ENCODE results near the gene ATP6V1C2. TPM values are rescaled to one million over a fixed set of nuclear protein-coding genes. Genes with fewer than 3 reads are reported as not detected.

ATP6V1C2 gene
- total RNA-seq, 1 experiment from 2014 or later = not detected

DNA sequence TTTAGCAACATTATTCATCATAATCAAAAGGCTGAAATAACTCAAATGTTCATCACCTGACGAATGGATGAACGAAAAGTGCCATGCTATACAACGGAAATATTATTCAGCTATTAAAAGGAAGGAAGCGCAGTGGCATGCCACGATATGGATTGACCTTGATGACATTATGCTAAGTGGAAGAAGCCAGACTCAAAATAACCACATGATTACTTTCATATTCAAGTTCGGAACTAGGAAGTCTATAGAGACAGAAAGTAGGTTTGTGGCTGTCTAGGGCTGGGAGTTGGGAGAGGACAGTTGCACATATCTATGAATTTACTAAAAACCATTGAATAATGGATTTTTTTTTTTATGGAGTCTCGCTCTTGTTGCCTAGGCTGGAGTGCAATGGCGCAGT, 104.6 kb downstream of the ATP6V1C2 start:
- in situ Hi-C loops (cut with HindIII; ENCODE audit: low sequenced_read_pairs) = no loop called here
- DNase-seq (ENCODE audit: low spot score) = no peak

DNA sequence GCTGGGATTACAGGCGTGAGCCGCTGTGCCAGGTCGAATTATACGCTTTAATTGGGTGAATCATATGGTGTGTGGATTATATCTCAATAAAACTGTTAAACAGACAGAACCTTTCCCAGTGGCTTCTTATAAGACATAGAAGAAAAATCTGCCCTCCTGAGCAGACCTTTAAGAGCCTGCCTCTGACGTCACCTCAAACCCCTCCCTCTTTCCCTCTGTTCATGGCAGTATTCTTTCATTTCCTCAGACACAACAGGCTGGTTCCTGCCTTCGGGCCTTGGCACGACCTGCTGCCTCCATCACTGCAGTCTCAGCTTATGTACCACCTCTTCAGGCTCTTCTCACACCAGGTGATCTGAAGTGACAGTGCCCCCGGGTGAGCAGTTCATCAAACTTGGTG, 105.2 kb downstream of the ATP6V1C2 start:
- no peak for DNase-seq (ENCODE audit: low spot score)
- in situ Hi-C loops (cut with HindIII; ENCODE audit: low sequenced_read_pairs) = no loop called here

DNA sequence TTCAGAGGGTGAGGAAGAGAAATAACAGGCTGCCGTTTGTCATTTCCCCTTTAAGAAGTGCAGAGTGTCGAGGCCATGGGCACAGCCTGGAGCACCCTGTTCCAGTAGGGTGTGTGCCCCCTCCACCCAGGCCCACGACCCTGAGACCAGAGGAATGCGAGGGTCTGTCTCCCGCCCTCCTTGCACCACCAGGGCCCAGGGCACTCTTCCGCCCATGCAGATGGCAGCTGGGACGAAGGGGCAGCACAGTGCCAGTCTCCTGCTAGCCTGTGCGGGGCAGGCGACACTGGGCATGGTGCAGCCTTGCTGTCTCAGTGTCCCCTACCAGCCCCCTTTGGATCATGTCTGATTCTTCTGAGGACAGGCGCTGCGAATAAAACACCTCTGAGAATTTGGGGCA, 106.9 kb downstream of the ATP6V1C2 start:
- in situ Hi-C loops (cut with HindIII; ENCODE audit: low sequenced_read_pairs) = no loop called here
- no peak for DNase-seq (ENCODE audit: low spot score)

DNA sequence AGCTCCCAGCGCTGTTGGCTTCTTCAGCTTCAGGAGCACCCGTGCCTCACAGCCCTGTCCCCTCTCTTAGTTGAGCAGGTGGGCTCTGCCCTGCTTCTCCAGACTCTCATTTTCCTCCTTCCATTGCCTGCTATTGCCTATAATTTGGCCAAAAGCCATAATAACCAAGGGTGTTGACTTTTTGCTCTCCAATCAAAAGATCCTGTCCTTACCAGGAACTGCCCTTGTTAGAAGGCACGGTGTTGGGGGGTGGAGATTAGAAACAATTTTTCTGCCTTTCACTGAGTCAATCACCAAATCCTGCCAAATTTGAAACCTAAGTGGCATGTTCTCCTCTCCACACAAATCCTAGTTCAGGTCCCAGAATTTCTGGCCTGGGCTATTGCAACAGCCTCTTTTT, 107.9 kb downstream of the ATP6V1C2 start:
- DNase-seq (ENCODE audit: low spot score) = no peak

GRCh38 chr2:10830203-10830602, 108.8 kb downstream of the ATP6V1C2 start:
- no peak for DNase-seq (ENCODE audit: low spot score)
- in situ Hi-C loops (cut with HindIII; ENCODE audit: low sequenced_read_pairs) = no loop called here

More for the DNA sequence above, 107.9 kb downstream of the ATP6V1C2 start:
- in situ Hi-C loops (cut with HindIII; ENCODE audit: low sequenced_read_pairs) = no loop called here

GRCh38 chr2:10830641-10831399, 109.4 kb downstream of the ATP6V1C2 start:
- DNase-seq (ENCODE audit: low spot score) = no peak
- in situ Hi-C loops (cut with HindIII; ENCODE audit: low sequenced_read_pairs) = no loop called here

DNA sequence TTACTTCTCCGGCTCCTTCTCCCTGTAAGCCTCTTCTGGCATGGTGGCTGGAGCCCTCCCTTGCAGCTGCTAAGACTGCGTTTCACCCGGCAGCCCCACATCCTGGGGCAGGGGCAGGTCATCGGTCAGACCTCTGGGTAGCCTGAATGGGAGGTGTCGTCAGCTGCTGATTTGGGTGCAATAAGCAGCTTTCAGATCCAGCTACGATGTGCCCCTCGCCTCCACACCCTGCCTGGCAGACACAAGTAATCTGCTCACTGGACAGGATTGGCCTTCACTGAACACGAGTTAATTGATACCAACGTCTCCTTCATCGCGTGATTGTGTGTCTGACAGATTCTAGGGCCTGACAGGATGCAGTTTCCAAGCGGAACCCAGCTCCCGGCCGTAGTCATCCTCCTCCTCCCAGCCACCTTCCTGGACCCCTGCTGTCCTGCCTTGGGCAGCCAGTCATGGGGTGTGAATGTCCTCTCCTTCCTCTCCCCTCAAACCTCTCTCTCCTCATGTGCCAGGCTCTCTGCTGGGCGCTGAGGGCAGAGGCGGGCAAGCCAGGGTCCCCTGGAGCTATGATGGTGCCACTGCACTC, 110.1 kb downstream of the ATP6V1C2 start:
- no peak for DNase-seq (ENCODE audit: low spot score)

DNA sequence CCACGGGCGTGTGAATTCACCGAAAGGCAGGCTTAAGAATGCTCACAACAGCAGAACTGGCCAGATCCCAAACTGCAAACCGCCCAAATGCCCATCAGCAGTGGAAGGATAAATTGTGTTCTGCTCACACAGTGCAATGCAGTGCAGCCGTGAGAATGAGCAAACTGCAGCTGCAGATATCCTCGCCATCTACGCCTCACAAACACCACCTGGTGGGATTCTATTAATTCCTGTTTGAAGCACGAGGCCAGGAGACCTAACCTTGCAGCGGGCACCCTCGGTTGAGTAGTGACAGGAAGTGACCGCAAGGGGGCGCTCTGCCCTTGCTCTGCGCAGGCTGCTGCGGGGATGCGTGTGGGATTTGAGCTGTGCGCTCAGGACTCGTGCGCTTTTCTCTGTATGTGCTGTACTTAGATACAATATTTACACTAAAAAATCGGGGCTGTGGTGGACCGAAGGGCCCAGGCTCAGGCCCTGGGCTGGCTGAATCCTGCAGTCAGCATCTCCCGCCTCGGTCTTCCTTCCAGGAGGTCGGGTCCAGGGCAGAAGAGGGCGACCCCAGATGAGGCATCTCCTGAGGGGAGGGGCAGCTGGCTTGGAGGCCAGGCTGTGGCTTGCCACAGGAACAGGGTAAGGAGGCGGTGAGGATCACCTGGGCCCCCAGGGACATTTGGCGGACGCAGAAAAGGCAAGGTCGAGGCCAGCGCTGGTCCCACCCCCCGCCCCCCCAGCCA, 110.9 kb downstream of the ATP6V1C2 start:
- DNase-seq (ENCODE audit: low spot score) = peak; percentile 79
- in situ Hi-C loops (cut with HindIII; ENCODE audit: low sequenced_read_pairs) = no loop called here

More for the DNA sequence above, 110.1 kb downstream of the ATP6V1C2 start:
- in situ Hi-C loops (cut with HindIII; ENCODE audit: low sequenced_read_pairs) = no loop called here

DNA sequence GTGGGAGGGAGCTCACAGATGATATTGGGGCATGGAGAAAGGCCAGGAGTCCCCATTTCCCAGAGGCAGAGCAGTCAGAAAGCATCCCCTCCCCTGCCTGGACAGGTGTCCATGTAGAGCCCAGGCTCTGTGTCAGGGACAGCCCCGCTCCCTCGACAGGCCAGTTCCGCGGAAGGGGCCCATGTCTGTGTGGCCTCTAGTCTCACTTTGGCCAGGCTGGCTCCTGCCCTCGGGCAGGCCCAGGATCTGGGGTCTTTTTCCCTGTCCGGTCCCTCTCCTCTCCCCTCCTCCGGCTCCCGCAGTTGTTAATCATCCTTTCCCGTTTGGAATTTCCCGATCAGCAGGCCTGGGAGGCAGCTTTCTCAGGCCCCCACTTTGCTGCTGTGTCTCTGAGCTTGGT, 111.6 kb downstream of the ATP6V1C2 start:
- no peak for DNase-seq (ENCODE audit: low spot score)
- in situ Hi-C loops (cut with HindIII; ENCODE audit: low sequenced_read_pairs) = no loop called here

DNA sequence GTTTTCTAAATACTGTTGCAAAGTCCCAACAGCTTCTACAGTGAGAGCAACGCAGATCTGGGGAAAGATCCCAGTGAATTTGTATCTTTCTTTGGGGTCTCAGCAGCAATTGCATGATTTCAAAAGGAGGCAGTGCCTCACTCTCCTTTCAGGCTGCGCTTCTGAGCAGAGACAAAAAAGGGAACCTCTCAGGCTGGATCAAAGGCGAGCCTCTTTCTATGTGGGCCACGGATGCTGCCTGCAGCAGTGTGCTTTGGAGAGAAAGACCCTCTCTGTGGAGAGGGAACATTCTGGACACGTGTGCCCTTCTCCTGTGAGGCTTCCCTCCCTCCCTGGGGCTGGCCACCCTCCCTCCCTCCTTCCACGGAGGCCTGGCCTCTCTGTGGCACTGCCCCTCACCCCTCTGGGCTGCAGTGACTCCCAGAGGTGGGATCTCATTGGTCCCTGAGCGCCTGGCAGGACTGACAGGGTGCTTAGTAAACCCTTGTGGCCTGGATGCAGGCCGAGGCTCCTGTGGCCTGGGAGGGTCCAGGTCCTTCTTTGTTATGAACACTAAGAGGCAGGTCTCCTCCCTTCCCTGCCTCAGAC, 112.7 kb downstream of the ATP6V1C2 start:
- DNase-seq (ENCODE audit: low spot score) = no peak
- in situ Hi-C loops (cut with HindIII; ENCODE audit: low sequenced_read_pairs) = no loop called here

Other genes with a start within 250 kb of the ATP6V1C2 start
- 36.1 and 60.6 TPM in 2 replicates for gene NOL10, start 31.7 kb upstream of the ATP6V1C2 start, total RNA-seq (2014; rRNA removed; shearing (Covaris generic))
- 378 and 429 TPM in 2 replicates for gene PDIA6, start 91.2 kb downstream of the ATP6V1C2 start, total RNA-seq (2014; rRNA removed; shearing (Covaris generic))
- gene KCNF1, start 190.3 kb downstream of the ATP6V1C2 start, total RNA-seq (2014; rRNA removed; shearing (Covaris generic)) = 1.5 and 1.9 TPM in 2 replicates

Measured in G401 (cell line).